ENCODE data around the gene KLHL10. TPM values are rescaled to one million over a fixed set of nuclear protein-coding genes. Genes with fewer than 3 reads are reported as not detected.
A peak's percentile ranks its signal among the peaks of the same experiment; 100 is the strongest.

KLHL10 gene
- total and polyA plus RNA-seq, 4 donors: 0.08 to 0.12 (median 0.09) TPM; not detected in 1

- TF ChIP-seq CTCF (IDR thresholded peaks at IDR 0.05; ENCODE audit: control extremely low read depth, extremely low read depth): no peak
- no peak overlapping the region for H3K4me3 ChIP-seq
- ATAC-seq (ENCODE audit: insufficient read depth, low FRiP score) (no peak), DNase-seq (peak in 1 of 3 donors; percentile 26)
- no peaks in the 10 kb centered on the region for H3K27me3 ChIP-seq (ENCODE audit: control insufficient read depth in 3 of 3, insufficient read depth in 3 of 3, low read length in 2 of 3)
- H3K36me3 ChIP-seq (ENCODE audit: control insufficient read depth in 4 of 4, insufficient read depth in 4 of 4, low read length in 4 of 4): peaks cover 26 to 58% (median 36%) of the 10 kb centered on the region in 4 donors
- no peaks in the 10 kb centered on the region for H3K4me1 ChIP-seq (ENCODE audit: control insufficient read depth in 5 of 5, insufficient read depth in 5 of 5, low read length in 5 of 5)
- H3K9me3 ChIP-seq (ENCODE audit: control insufficient read depth in 4 of 4, insufficient read depth in 3 of 4, low read length in 3 of 4): no peaks in the 10 kb centered on the region
- 91 to 92% methylated on average over 6 of the region's 6 CpGs for WGBS, 2 donors
- no peak overlapping the region for H3K9ac ChIP-seq (ENCODE audit: insufficient read depth in 1 of 2, low read length in 2 of 2)
- no peak overlapping the region for H3K27ac ChIP-seq (ENCODE audit: low read depth in 1 of 2, low read length in 1 of 2)
These were observed 48.1 kb downstream of the KLHL10 start for GRCh38 chr17:41885733-41886132.

GRCh38 chr17:41888332-41888965 is 50.8 kb downstream of the KLHL10 start:
- ATAC-seq (ENCODE audit: insufficient read depth, low FRiP score): no peak
- no peak for DNase-seq
- no peaks in the 10 kb centered on the region for H3K27me3 ChIP-seq (ENCODE audit: control insufficient read depth in 3 of 3, insufficient read depth in 3 of 3, low read length in 2 of 3)
- TF ChIP-seq CTCF (IDR thresholded peaks at IDR 0.05; ENCODE audit: control extremely low read depth, extremely low read depth): no peak
- no peak overlapping the region for H3K9ac ChIP-seq (ENCODE audit: insufficient read depth in 1 of 2, low read length in 2 of 2)
- no peaks in the 10 kb centered on the region for H3K4me1 ChIP-seq (ENCODE audit: control insufficient read depth in 5 of 5, insufficient read depth in 5 of 5, low read length in 5 of 5)
- H3K36me3 ChIP-seq (ENCODE audit: control insufficient read depth in 4 of 4, insufficient read depth in 4 of 4, low read length in 4 of 4): peaks cover 27 to 70% (median 44%) of the 10 kb centered on the region in 4 donors
- H3K4me3 ChIP-seq: no peak overlapping the region
- H3K27ac ChIP-seq (ENCODE audit: low read depth in 1 of 2, low read length in 1 of 2): no peak overlapping the region
- no peaks in the 10 kb centered on the region for H3K9me3 ChIP-seq (ENCODE audit: control insufficient read depth in 4 of 4, insufficient read depth in 3 of 4, low read length in 3 of 4)
- WGBS, 2 donors: 84 to 89% methylated on average over 6 of the region's 6 CpGs

- no peak overlapping the region for H3K4me3 ChIP-seq
- H3K27ac ChIP-seq (ENCODE audit: low read depth in 1 of 2, low read length in 1 of 2): no peak overlapping the region
- H3K4me1 ChIP-seq (ENCODE audit: control insufficient read depth in 5 of 5, insufficient read depth in 5 of 5, low read length in 5 of 5): peaks cover 0 to 10% (median 0%) of the 10 kb centered on the region in 5 donors
- 92 to 96% methylated on average over 7 of the region's 7 CpGs for WGBS, 2 donors
- DNase-seq (no peak), ATAC-seq (ENCODE audit: insufficient read depth, low FRiP score) (no peak)
- no peak for TF ChIP-seq CTCF (IDR thresholded peaks at IDR 0.05; ENCODE audit: control extremely low read depth, extremely low read depth)
- peaks cover 15 to 72% (median 25%) of the 10 kb centered on the region in 4 donors for H3K36me3 ChIP-seq (ENCODE audit: control insufficient read depth in 4 of 4, insufficient read depth in 4 of 4, low read length in 4 of 4)
- H3K27me3 ChIP-seq (ENCODE audit: control insufficient read depth in 3 of 3, insufficient read depth in 3 of 3, low read length in 2 of 3): no peaks in the 10 kb centered on the region
- H3K9me3 ChIP-seq (ENCODE audit: control insufficient read depth in 4 of 4, insufficient read depth in 3 of 4, low read length in 3 of 4): no peaks in the 10 kb centered on the region
- no peak overlapping the region for H3K9ac ChIP-seq (ENCODE audit: insufficient read depth in 1 of 2, low read length in 2 of 2)
These were observed 53.8 kb downstream of the KLHL10 start for GRCh38 chr17:41891135-41892020.
